T-helper 1 cell treated with Interleukin-12 subunit alpha and Interleukin-12 subunit beta and Interleukin-4 antibody, amounts not matched to agents 30 μg/mL and 1 μg/mL, for 36 hours (primary cell): Measurements from ENCODE around the gene GRIK5.

Experiments used
- H3K27ac Mint-ChIP-seq: one replicate; pipeline ENCODE4 v1.8.0; 2021; ENCODE audit warnings: mild to moderate bottlenecking, mixed read lengths
- H3K27me3 Mint-ChIP-seq: one replicate; pipeline ENCODE4 v1.8.0; 2021; ENCODE audit warnings: low read depth, mixed read lengths
- H3K36me3 Mint-ChIP-seq: one replicate; pipeline ENCODE4 v1.8.0; 2021; ENCODE audit warnings: low read depth, mixed read lengths
- H3K4me1 Mint-ChIP-seq: one replicate; pipeline ENCODE4 v1.8.0; 2021; ENCODE audit warnings: low read depth, mixed read lengths
- H3K4me3 Mint-ChIP-seq: one replicate; pipeline ENCODE4 v1.8.0; 2021; ENCODE audit warnings: mild to moderate bottlenecking, moderate library complexity, mixed read lengths
- H3K9me3 Mint-ChIP-seq: one replicate; pipeline ENCODE4 v1.8.0; 2021; ENCODE audit warnings: mixed read lengths

GRIK5 gene

GRCh38 chr19:42005504-42005903 lies 64.5 kb downstream of the GRIK5 start:
- H3K4me3 Mint-ChIP-seq, result no peak overlapping the region
- peaks cover 2% of the 10 kb centered on the region for H3K4me1 Mint-ChIP-seq

DNA sequence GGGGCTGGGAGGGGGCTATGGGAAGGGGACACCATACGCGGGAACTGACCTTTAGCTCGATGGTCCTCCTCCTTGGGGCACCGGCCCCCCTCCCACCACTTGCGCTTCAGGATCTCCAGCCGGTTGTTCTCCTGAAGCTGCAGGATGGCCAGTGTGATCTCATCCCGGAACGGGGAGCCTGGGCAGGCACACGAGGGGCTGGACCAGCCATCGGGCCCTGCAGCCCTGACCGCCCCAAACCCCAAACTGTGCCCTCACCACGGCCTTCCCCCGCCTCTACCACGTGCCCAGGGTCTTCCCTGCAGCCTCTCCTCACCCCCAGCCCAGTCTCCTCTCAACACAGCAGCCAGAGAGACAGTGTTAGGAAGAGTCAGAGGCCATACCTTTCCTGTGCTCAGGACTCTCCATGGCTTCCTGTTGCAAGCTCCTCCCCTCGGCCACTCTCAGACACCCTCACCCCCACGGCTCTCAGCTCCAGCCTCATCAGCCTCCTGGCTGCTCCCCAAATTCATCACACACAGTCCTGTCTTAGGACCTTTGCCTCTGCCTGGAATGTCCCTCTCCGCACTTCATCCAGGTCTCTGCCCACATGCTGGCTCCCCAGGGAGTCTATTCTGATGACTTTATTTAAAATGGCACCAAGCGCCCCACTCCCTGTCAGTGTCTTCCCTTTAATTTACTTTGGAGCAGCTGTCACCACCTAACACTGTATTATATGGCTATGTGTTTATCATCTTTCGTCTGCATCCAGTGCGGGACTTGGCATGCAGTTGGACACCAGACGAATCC lies 66.3 kb downstream of the GRIK5 start:
- Mint-ChIP-seq H3K27ac (no peak overlapping the region), H3K4me1 (peaks cover 5% of the 10 kb centered on the region), H3K27me3 (peaks cover 34% of the 10 kb centered on the region), H3K4me3 (no peak overlapping the region), H3K36me3 (no peaks in the 10 kb centered on the region), H3K9me3 (no peaks in the 10 kb centered on the region)

More at GRCh38 chr19:42005504-42005903, 64.5 kb downstream of the GRIK5 start:
- Mint-ChIP-seq H3K27me3 (peaks cover 19% of the 10 kb centered on the region), H3K27ac (no peak overlapping the region), H3K36me3 (no peaks in the 10 kb centered on the region), H3K9me3 (no peaks in the 10 kb centered on the region)

- no peak overlapping the region for H3K27ac Mint-ChIP-seq
- peaks cover 66% of the 10 kb centered on the region for H3K27me3 Mint-ChIP-seq
- H3K36me3 Mint-ChIP-seq, result no peaks in the 10 kb centered on the region
- H3K4me3 Mint-ChIP-seq, result no peak overlapping the region
- H3K9me3 Mint-ChIP-seq, result no peaks in the 10 kb centered on the region
- peaks cover 13% of the 10 kb centered on the region for H3K4me1 Mint-ChIP-seq
Measured at GRCh38 chr19:41999878-42000208, 70.2 kb downstream of the GRIK5 start.

DNA sequence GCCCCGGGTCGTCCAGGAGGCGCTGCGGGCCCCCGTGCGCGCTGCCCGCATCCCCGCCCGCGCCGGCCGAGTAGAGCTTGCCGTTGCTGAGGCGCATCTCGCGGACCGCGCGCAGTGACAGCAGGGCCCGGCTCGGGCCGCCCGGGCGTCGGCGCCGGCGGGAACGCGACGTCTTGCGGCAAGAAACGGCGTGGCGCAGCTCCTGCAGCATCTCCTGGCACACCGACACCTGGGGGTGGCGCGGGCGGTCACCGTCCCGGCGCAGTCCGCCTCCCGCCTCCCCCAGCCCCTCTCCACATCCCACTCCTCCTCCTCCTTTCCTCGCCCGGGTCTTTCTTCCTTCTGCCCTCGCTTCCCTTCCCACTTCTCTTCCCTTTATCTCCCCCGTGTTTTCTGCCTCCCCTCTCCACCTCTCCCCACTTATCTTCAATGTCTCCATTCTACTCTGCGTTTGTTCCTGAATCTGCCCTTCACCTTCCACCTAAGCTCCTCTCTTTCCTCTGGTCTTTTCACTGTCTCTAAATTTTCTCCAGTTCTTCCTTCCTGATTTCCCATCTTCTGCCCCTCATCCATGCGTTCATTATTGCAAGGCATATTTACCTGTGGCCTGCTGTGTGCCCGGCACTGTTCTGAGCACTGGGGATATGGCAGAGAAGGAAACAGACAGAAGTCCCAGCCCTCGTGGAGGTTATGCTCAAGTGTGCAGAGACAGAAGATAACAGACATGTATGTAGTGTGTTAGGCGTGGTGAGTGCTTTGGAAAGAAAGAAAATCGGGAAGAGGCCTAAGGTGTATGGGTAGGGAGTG lies 70.7 kb downstream of the GRIK5 start:
- H3K4me3 Mint-ChIP-seq, result peak overlapping the region; percentile 19
- peaks cover 13% of the 10 kb centered on the region for H3K4me1 Mint-ChIP-seq
- no peak overlapping the region for H3K27ac Mint-ChIP-seq
- no peaks in the 10 kb centered on the region for H3K36me3 Mint-ChIP-seq
- H3K27me3 Mint-ChIP-seq, result peaks cover 69% of the 10 kb centered on the region
- no peaks in the 10 kb centered on the region for H3K9me3 Mint-ChIP-seq

- Mint-ChIP-seq H3K9me3 (no peaks in the 10 kb centered on the region), H3K4me3 (no peak overlapping the region), H3K4me1 (peaks cover 15% of the 10 kb centered on the region), H3K36me3 (no peaks in the 10 kb centered on the region), H3K27ac (no peak overlapping the region), H3K27me3 (peaks cover 72% of the 10 kb centered on the region)
Measured at GRCh38 chr19:41998246-41999020, 71.6 kb downstream of the GRIK5 start.

DNA sequence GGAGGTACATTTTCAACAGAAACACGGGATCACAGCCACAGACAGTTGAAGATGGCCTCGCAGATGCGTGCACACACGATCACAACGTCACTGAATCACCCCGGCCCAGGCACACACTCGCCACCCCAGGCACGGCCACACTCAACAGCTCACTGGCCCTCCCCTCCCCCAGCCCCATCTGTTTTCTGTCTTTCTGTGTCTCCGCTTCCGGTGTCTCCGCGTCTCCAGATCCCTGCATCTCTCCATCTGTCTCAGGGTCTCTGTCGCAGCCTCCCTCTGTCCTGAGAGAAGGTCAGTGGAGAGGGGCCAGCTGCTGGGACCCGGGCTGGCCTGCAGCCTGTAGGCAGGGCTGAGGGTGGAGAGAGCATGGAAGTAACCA lies 72.2 kb downstream of the GRIK5 start:
- H3K9me3 Mint-ChIP-seq, result no peaks in the 10 kb centered on the region
- H3K36me3 Mint-ChIP-seq, result no peaks in the 10 kb centered on the region
- no peak overlapping the region for H3K27ac Mint-ChIP-seq
- peaks cover 16% of the 10 kb centered on the region for H3K4me1 Mint-ChIP-seq
- no peak overlapping the region for H3K4me3 Mint-ChIP-seq
- peaks cover 74% of the 10 kb centered on the region for H3K27me3 Mint-ChIP-seq

DNA sequence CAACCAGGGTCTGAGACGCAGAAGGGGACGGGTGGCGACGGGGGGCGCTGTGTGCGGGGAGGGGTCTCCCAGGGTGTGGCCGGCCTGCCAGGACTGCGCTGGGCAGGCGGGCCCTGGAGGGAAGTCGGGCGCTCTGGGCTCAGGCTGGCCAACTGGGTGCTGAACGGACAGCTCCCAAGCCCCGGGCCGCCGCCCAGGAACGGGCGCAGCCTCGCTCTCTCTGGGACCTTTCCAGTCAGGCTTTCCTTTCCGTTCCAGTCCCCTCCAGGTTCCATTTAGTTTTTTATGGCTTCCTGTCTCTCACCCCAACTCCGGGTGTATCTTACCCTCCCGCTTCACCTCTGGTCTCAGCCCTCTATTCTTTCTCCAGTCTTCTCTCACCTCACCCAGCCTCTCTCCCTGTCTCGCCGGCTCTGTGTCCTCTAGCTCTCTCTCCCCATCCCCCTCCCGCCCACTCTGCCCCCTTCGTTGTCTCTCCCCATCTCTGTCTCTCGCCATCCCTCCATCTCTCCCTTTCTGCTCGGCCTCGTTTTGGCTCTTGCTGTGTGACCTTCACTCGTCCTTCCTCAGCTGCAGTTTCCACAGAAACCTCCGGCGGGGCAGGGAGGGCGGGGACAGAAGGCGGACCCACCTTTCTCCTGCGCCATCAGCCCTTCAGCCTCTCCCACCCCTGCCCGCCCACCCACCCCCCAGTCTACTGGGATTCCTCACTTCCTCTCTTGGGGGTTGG lies 72.7 kb downstream of the GRIK5 start:
- peaks cover 16% of the 10 kb centered on the region for H3K4me1 Mint-ChIP-seq
- H3K4me3 Mint-ChIP-seq, result no peak overlapping the region
- H3K9me3 Mint-ChIP-seq, result no peaks in the 10 kb centered on the region
- no peak overlapping the region for H3K27ac Mint-ChIP-seq
- no peaks in the 10 kb centered on the region for H3K36me3 Mint-ChIP-seq
- peaks cover 78% of the 10 kb centered on the region for H3K27me3 Mint-ChIP-seq

DNA sequence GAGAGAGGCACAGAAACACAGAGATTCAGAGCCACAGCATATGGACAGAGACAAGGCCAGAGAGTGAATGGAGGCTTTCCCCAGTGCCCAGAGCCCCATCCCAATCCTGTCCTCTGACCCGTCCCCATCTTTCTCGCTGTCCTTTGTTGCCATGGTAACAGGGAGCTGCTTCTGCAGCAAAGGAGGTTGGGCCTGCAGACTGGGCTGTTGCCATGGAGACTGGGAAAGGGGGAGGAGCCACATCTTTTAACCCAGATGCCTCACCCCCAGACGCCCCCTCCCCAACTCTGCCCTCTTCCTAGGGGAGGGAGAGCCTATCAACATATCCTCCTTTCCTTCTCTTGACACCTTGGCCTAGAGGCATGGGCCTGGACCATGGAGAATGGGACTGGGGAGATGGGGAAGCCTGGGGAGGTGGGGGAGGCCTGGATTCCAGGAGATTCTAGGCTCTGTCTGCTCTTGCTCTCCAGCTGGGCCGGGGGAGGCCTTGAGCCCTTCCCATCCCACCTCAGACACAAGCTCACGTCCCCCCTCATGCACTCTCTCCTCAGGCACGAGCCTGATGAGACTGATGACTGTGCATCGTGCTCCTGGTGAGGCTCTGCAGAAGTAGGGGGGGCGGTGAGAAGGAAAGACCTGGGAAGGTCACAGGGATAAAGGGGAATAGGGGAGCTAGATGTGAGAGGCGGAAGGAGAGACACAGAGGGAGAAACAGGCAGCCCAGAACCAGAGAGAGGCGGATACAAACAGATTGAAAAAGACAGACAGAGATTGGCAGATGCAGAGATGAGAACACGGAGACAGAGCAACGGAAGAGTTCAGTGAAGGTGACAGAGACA lies 73.8 kb downstream of the GRIK5 start:
- Mint-ChIP-seq H3K4me1 (peaks cover 15% of the 10 kb centered on the region), H3K36me3 (no peaks in the 10 kb centered on the region), H3K9me3 (no peaks in the 10 kb centered on the region), H3K27ac (no peak overlapping the region), H3K27me3 (peaks cover 67% of the 10 kb centered on the region), H3K4me3 (no peak overlapping the region)

GRCh38 chr19:41994994-41995958 lies 74.7 kb downstream of the GRIK5 start:
- peak overlapping the region; percentile 11 for H3K4me3 Mint-ChIP-seq
- no peak overlapping the region for H3K27ac Mint-ChIP-seq
- H3K9me3 Mint-ChIP-seq, result no peaks in the 10 kb centered on the region
- no peaks in the 10 kb centered on the region for H3K36me3 Mint-ChIP-seq
- H3K27me3 Mint-ChIP-seq, result peaks cover 58% of the 10 kb centered on the region
- H3K4me1 Mint-ChIP-seq, result peaks cover 15% of the 10 kb centered on the region

DNA sequence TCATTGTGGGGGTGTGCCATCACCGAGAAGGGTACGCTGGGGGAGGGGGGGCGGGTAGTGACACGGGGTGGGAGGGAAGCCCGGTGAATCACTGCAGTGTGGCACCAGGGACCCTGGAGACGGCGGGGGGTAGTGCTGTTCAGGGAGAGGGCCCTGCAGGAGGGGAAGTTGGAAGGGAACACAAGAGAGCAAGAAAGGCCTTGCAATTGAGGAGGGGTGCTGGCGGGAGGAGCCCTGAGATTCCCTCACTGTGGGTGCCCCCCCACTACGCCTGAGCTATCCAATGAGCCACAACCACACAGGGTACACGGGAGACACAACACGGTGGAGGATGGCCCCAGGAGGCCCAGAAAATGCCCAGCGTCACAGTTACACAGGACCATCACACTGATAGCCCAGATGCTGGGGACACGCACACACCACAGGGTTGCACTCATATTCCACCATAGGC lies 75.5 kb downstream of the GRIK5 start:
- peaks cover 14% of the 10 kb centered on the region for H3K4me1 Mint-ChIP-seq
- no peaks in the 10 kb centered on the region for H3K9me3 Mint-ChIP-seq
- H3K27ac Mint-ChIP-seq, result no peak overlapping the region
- H3K4me3 Mint-ChIP-seq, result no peak overlapping the region
- H3K27me3 Mint-ChIP-seq, result peaks cover 51% of the 10 kb centered on the region
- no peaks in the 10 kb centered on the region for H3K36me3 Mint-ChIP-seq

DNA sequence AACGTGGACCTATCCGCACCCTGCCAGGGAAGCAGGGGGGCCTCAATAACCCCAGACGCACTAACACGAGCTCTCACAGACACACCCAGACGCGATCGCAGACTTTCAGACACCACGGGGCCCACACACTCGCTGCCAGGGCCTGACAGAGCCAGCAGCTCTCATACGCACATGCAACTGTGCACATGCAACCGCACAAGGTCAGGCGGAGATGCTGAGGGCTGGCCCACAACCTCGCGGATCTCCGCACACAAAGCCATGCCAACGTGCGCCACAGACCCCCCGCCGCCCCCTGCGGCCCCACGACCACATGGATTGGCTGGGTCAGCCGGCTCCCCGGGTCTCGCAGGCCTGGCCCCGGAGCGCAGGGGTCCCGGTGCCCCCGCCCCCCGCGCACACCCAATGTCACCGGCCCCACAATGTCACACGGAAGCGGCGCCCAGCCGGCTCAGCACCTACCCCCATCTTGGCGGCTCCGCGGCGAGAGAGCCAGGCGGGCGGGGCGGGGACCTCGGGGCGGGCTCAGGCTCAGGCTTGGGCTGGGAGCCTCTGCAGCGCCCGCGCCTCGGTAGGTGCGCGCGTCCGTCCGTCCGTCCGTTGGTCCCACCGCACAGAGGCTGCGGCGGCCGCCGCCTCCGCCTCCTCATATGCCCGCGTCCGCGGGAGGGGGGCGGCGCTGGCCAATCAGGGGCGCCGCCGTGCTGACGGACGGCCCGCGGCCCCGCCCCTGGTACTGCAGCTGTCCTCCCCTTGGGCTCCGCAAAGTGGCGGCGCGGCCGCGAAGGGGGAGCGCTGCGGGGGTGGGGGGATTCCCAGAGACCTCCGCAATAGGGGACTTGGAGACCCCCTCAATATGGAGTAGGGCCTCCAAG lies 76.2 kb downstream of the GRIK5 start, which contains the start of gene ATP1A3:
Gene ATP1A3 (minus strand): TSS at position 619 of the 872 bp plus-strand sequence. CDS start 154 bp downstream, at position 465.
- Mint-ChIP-seq H3K27ac (no peak within 1 kb of the TSS), H3K9me3 (no peaks in the 10 kb centered on the region), H3K27me3 (peaks cover 46% of the 10 kb centered on the region)

More for the DNA sequence above, 76.2 kb downstream of the GRIK5 start, which contains the start of gene ATP1A3:
- H3K4me1 Mint-ChIP-seq, result peaks cover 11% of the 10 kb centered on the region
- no peaks in the 10 kb centered on the region for H3K36me3 Mint-ChIP-seq
- H3K4me3 Mint-ChIP-seq, result peak within 1 kb of the TSS; percentile 35
